OCI-LY1 (cell line): ENCODE data around the gene RXFP1.

Source experiments
- H2AFZ ChIP-seq: fragments of 200-600 bp; sonication (generic), shearing (Covaris generic); 2 replicates; pipeline ENCODE4 v1.6.0; 2014; ENCODE audit warnings: antibody characterized with exemption, mild to moderate bottlenecking, low read length
- H3F3A ChIP-seq: fragments of 200-600 bp; sonication (generic), shearing (Covaris generic); 2 replicates; pipeline ENCODE4 v1.6.0; 2014; ENCODE audit warnings: mild to moderate bottlenecking, antibody characterized with exemption, low read length, moderate library complexity; ENCODE audit not compliant: insufficient read depth
- H3K27ac ChIP-seq: fragments of 200-600 bp; sonication (generic); 2 replicates; pipeline ENCODE4 v1.5.1; 2014; ENCODE audit warnings: low read length, mixed run types, mild to moderate bottlenecking, low read depth; ENCODE audit not compliant: poor library complexity, severe bottlenecking
- H3K27me3 ChIP-seq: fragments of 200-600 bp; sonication (generic); 2 replicates; pipeline ENCODE4 v1.6.0; 2014; ENCODE audit warnings: antibody characterized with exemption, mild to moderate bottlenecking, low read length, moderate library complexity; ENCODE audit not compliant: insufficient read depth
- H3K36me3 ChIP-seq: fragments of 200-600 bp; sonication (generic); 2 replicates; pipeline ENCODE4 v1.6.1; 2014; ENCODE audit warnings: mild to moderate bottlenecking, antibody characterized with exemption, low read length, moderate library complexity, mixed read lengths; ENCODE audit not compliant: insufficient read depth
- H3K4me1 ChIP-seq: fragments of 200-600 bp; sonication (generic); 2 replicates; pipeline ENCODE4 v1.5.1; 2014; ENCODE audit warnings: mild to moderate bottlenecking, low read length, moderate library complexity; ENCODE audit not compliant: insufficient read depth, severe bottlenecking
- H3K4me2 ChIP-seq: fragments of 200-600 bp; sonication (generic), shearing (Covaris generic); 2 replicates; pipeline ENCODE4 v1.6.1; 2014; ENCODE audit warnings: low read length
- H3K4me3 ChIP-seq: fragments of 200-600 bp; sonication (generic); 2 replicates; pipeline ENCODE4 v1.5.1; 2014; ENCODE audit warnings: low read length, low read depth, mild to moderate bottlenecking, mixed read lengths; ENCODE audit not compliant: poor library complexity, severe bottlenecking
- H3K79me2 ChIP-seq: fragments of 200-600 bp; shearing (Covaris generic); 2 replicates; pipeline ENCODE4 v1.6.1; 2016; ENCODE audit warnings: mixed run types, low read length, mixed read lengths; ENCODE audit not compliant: insufficient read depth
- H3K9ac ChIP-seq: fragments of 200-600 bp; sonication (generic), shearing (Covaris generic); 2 replicates; pipeline ENCODE4 v1.6.1; 2014; ENCODE audit warnings: mild to moderate bottlenecking, low read length, mixed read lengths
- H3K9me2 ChIP-seq: fragments of 200-600 bp; sonication (generic), shearing (Covaris generic); 2 replicates; pipeline ENCODE4 v1.6.1; 2014; ENCODE audit warnings: low read depth, mild to moderate bottlenecking, low read length, mixed read lengths
- H3K9me3 ChIP-seq: fragments of 200-600 bp; shearing (Covaris generic); 2 replicates; pipeline ENCODE4 v1.6.1; 2014; ENCODE audit warnings: low read length, mixed read lengths
- H4K20me1 ChIP-seq: fragments of 200-600 bp; sonication (generic), shearing (Covaris generic); 2 replicates; pipeline ENCODE4 v1.6.0; 2016; ENCODE audit warnings: mild to moderate bottlenecking, low read length; ENCODE audit not compliant: insufficient read depth
- CTCF ChIP-seq: fragments of 200-600 bp; sonication (generic), shearing (Covaris generic); IDR thresholded peaks from 2 replicates; pipeline ENCODE4 v1.5.1; 2017; ENCODE audit warnings: mild to moderate bottlenecking, antibody characterized with exemption, low read length, moderate library complexity, mixed read lengths
- EZH2 ChIP-seq: fragments of 200-600 bp; sonication (generic), shearing (Covaris generic); IDR thresholded peaks from 2 replicates; pipeline ENCODE4 v1.8.0; 2017; ENCODE audit warnings: borderline replicate concordance, mixed run types, mild to moderate bottlenecking, antibody characterized with exemption, low read length, moderate library complexity, mixed read lengths

The RXFP1 gene

GRCh38 chr4:158605393-158605792 is 83.7 kb downstream of the RXFP1 start:
- no peaks in the 10 kb centered on the region for H4K20me1 ChIP-seq
- no peak overlapping the region for H3K4me2 ChIP-seq
- no peak overlapping the region for H2AFZ ChIP-seq
- H3K79me2 ChIP-seq, result no peaks in the 10 kb centered on the region
- H3K27ac ChIP-seq, result no peak overlapping the region
- H3K36me3 ChIP-seq, result no peaks in the 10 kb centered on the region
- H3K9ac ChIP-seq, result no peak overlapping the region
- no peak for TF ChIP-seq CTCF
- no peak for TF ChIP-seq EZH2
- no peaks in the 10 kb centered on the region for H3K9me2 ChIP-seq
- H3K9me3 ChIP-seq, result no peaks in the 10 kb centered on the region
- no peak overlapping the region for H3K4me3 ChIP-seq
- H3K27me3 ChIP-seq, result no peaks in the 10 kb centered on the region
- H3F3A ChIP-seq, result no peaks in the 10 kb centered on the region
- no peaks in the 10 kb centered on the region for H3K4me1 ChIP-seq

GRCh38 chr4:158606969-158607368 is 85.3 kb downstream of the RXFP1 start:
- Histone ChIP-seq H3K9me3 (no peaks in the 10 kb centered on the region), H3K36me3 (no peaks in the 10 kb centered on the region), H3K9me2 (no peaks in the 10 kb centered on the region), H3K4me2 (no peak overlapping the region), H3K27me3 (no peaks in the 10 kb centered on the region), H2AFZ (no peak overlapping the region), H3F3A (no peaks in the 10 kb centered on the region), H3K4me3 (no peak overlapping the region), H4K20me1 (no peaks in the 10 kb centered on the region), H3K9ac (no peak overlapping the region), H3K79me2 (no peaks in the 10 kb centered on the region), H3K4me1 (no peaks in the 10 kb centered on the region), H3K27ac (no peak overlapping the region)
- TF ChIP-seq EZH2 (no peak), CTCF (no peak)

- Histone ChIP-seq H2AFZ (no peak overlapping the region), H3K9ac (no peak overlapping the region), H3K9me3 (no peaks in the 10 kb centered on the region), H3K27ac (no peak overlapping the region), H3F3A (no peaks in the 10 kb centered on the region), H4K20me1 (no peaks in the 10 kb centered on the region), H3K36me3 (no peaks in the 10 kb centered on the region), H3K4me3 (no peak overlapping the region), H3K4me1 (no peaks in the 10 kb centered on the region), H3K4me2 (no peak overlapping the region), H3K9me2 (no peaks in the 10 kb centered on the region), H3K79me2 (no peaks in the 10 kb centered on the region), H3K27me3 (no peaks in the 10 kb centered on the region)
- TF ChIP-seq EZH2, result no peak
- TF ChIP-seq CTCF, result no peak
Measured at GRCh38 chr4:158609116-158609515, 87.4 kb downstream of the RXFP1 start.
